HEK293 (cell line): ENCODE data around the gene RNF149.

Experiments
- CTCF ChIA-PET: fragments of 350-600 bp; formaldehyde crosslinking; extraction: SDS; loops from one replicate; lab custom pipeline; 2021; ENCODE audit warnings: antibody characterized with exemption; lab: Yijun Ruan, JAX
- POLR2A ChIA-PET: fragments of 300-600 bp; formaldehyde crosslinking; extraction: SDS; loops from one replicate; lab custom pipeline; 2020; ENCODE audit warnings: antibody characterized with exemption, inconsistent platforms; lab: Yijun Ruan, JAX
- H3K27ac ChIP-seq: fragments of 200-500 bp; sonication (Bioruptor generic); 2 replicates; pipeline ENCODE4 v1.5.1; 2014; ENCODE audit warnings: low read depth, low read length, control low read depth, inconsistent platforms; ENCODE audit errors: extremely low read depth
- H3K36me3 ChIP-seq, 2 experiments: fragments of 200-500 bp in 1 of 2; sonication (Bioruptor generic) in 1 of 2; 1 replicate in 1 of 2; 2 replicates in 1 of 2; pipeline ENCODE4 v1.5.1; 2014 to 2017; ENCODE audit warnings: inconsistent platforms in 2 of 2, low read length in 2 of 2; ENCODE audit not compliant: control insufficient read depth in 2 of 2, insufficient read depth in 1 of 2
- H3K4me1 ChIP-seq: fragments of 200-500 bp; sonication (Bioruptor generic); 2 replicates; pipeline ENCODE4 v1.5.1; 2014; ENCODE audit warnings: mild to moderate bottlenecking, low read length, inconsistent platforms; ENCODE audit not compliant: control insufficient read depth, insufficient read depth
- H3K4me3 ChIP-seq: 2 replicates; pipeline ENCODE4 v1.5.1; 2011; ENCODE audit warnings: low read depth, mild to moderate bottlenecking, control low read depth, low read length, moderate library complexity
- H3K9me3 ChIP-seq: fragments of 200-500 bp; sonication (Bioruptor generic); 2 replicates; pipeline ENCODE4 v1.5.1; 2014; ENCODE audit warnings: low read depth, low read length, inconsistent platforms; ENCODE audit not compliant: control insufficient read depth, insufficient read depth
- AEBP2 ChIP-seq: fragments of 450-650 bp; formaldehyde crosslinking; IDR thresholded peaks from 2 replicates; pipeline ENCODE4 v1.5.1; 2016; ENCODE audit warnings: missing biosample characterization, missing genetic modification characterization, borderline replicate concordance
- GLIS2 ChIP-seq: fragments of 450-650 bp; formaldehyde crosslinking; IDR thresholded peaks from 2 replicates; pipeline ENCODE4 v1.5.1; 2016; ENCODE audit warnings: missing biosample characterization, missing genetic modification characterization
- HOXD13 ChIP-seq: sonication (generic); formaldehyde crosslinking; IDR thresholded peaks from 2 replicates; pipeline ENCODE4 v1.8.0; 2022; ENCODE audit warnings: missing genetic modification reagents, borderline replicate concordance
- KLF8 ChIP-seq: fragments of 450-650 bp; formaldehyde crosslinking; IDR thresholded peaks from 2 replicates; pipeline ENCODE4 v1.5.1; 2016; ENCODE audit warnings: missing biosample characterization, missing genetic modification characterization
- MYNN ChIP-seq: fragments of 450-650 bp; formaldehyde crosslinking; IDR thresholded peaks from 2 replicates; pipeline ENCODE4 v1.5.1; 2016; ENCODE audit warnings: missing biosample characterization, missing genetic modification characterization, borderline replicate concordance
- PRDM4 ChIP-seq: fragments of 450-650 bp; formaldehyde crosslinking; IDR thresholded peaks from 2 replicates; pipeline ENCODE4 v1.5.1; 2017; ENCODE audit warnings: missing biosample characterization, missing genetic modification characterization
- PRDM6 ChIP-seq: fragments of 450-650 bp; formaldehyde crosslinking; IDR thresholded peaks from 2 replicates; pipeline ENCODE4 v1.5.1; 2017; ENCODE audit warnings: missing biosample characterization, missing genetic modification characterization
- SALL2 ChIP-seq: fragments of 450-650 bp; formaldehyde crosslinking; IDR thresholded peaks from 2 replicates; pipeline ENCODE4 v1.5.0; 2017; ENCODE audit warnings: missing biosample characterization, mild to moderate bottlenecking, missing genetic modification characterization, borderline replicate concordance
- SP3 ChIP-seq: fragments of 450-650 bp; formaldehyde crosslinking; IDR thresholded peaks from 2 replicates; pipeline ENCODE4 v1.5.1; 2016; ENCODE audit warnings: missing biosample characterization, missing genetic modification characterization
- ZBTB21 ChIP-seq: fragments of 450-650 bp; formaldehyde crosslinking; IDR thresholded peaks from 2 replicates; pipeline ENCODE4 v1.5.1; 2017; ENCODE audit warnings: missing biosample characterization, missing genetic modification characterization
- ZBTB26 ChIP-seq: fragments of 450-650 bp; formaldehyde crosslinking; optimal IDR thresholded peaks from 2 replicates; pipeline ENCODE3; 2016; ENCODE audit warnings: missing biosample characterization, mild to moderate bottlenecking, missing genetic modification characterization
- ZNF175 ChIP-seq: fragments of 450-650 bp; formaldehyde crosslinking; IDR thresholded peaks from 2 replicates; pipeline ENCODE4 v1.5.1; 2016; ENCODE audit warnings: missing biosample characterization, missing genetic modification characterization
- ZNF26 ChIP-seq: fragments of 450-650 bp; formaldehyde crosslinking; IDR thresholded peaks from 2 replicates; pipeline ENCODE4 v1.5.1; 2016; ENCODE audit warnings: missing biosample characterization, missing genetic modification characterization
- ZNF366 ChIP-seq: fragments of 450-650 bp; formaldehyde crosslinking; conservative IDR thresholded peaks from 2 replicates; pipeline ENCODE4 v1.5.1; 2016; ENCODE audit warnings: missing biosample characterization, missing genetic modification characterization
- ZNF404 ChIP-seq: fragments of 450-650 bp; formaldehyde crosslinking; IDR thresholded peaks from 2 replicates; pipeline ENCODE4 v1.5.1; 2017; ENCODE audit warnings: missing biosample characterization, missing genetic modification characterization
- ZNF433 ChIP-seq: fragments of 450-650 bp; formaldehyde crosslinking; IDR thresholded peaks from 2 replicates; pipeline ENCODE4 v1.5.1; 2016; ENCODE audit warnings: missing biosample characterization, missing genetic modification characterization, low read depth
- ZNF510 ChIP-seq: fragments of 450-650 bp; formaldehyde crosslinking; IDR thresholded peaks from 2 replicates; pipeline ENCODE4 v1.5.1; 2018; ENCODE audit warnings: mild to moderate bottlenecking, missing genetic modification characterization, missing biosample characterization; ENCODE audit not compliant: insufficient replicate concordance
- ZNF513 ChIP-seq: fragments of 450-650 bp; IDR thresholded peaks from 2 replicates; pipeline ENCODE4 v1.5.1; 2018; ENCODE audit warnings: missing biosample characterization, missing genetic modification characterization
- ZNF560 ChIP-seq: fragments of 450-650 bp; formaldehyde crosslinking; IDR thresholded peaks from 2 replicates; pipeline ENCODE4 v1.5.1; 2017; ENCODE audit warnings: missing biosample characterization, missing genetic modification characterization, borderline replicate concordance
- ZNF585B ChIP-seq: fragments of 450-650 bp; formaldehyde crosslinking; IDR thresholded peaks from 2 replicates; pipeline ENCODE4 v1.5.1; 2016; ENCODE audit warnings: missing biosample characterization, missing genetic modification characterization
- ZNF610 ChIP-seq: fragments of 450-650 bp; formaldehyde crosslinking; IDR thresholded peaks from 2 replicates; pipeline ENCODE4 v1.5.1; 2016; ENCODE audit warnings: missing biosample characterization, missing genetic modification characterization, borderline replicate concordance
- ZNF624 ChIP-seq: fragments of 450-650 bp; formaldehyde crosslinking; IDR thresholded peaks from 2 replicates; pipeline ENCODE4 v1.5.1; 2017; ENCODE audit warnings: missing biosample characterization, missing genetic modification characterization
- ZNF639 ChIP-seq: fragments of 450-650 bp; formaldehyde crosslinking; IDR thresholded peaks from 2 replicates; pipeline ENCODE4 v1.5.1; 2016; ENCODE audit warnings: missing biosample characterization, missing genetic modification characterization
- ZNF76 ChIP-seq: fragments of 450-650 bp; formaldehyde crosslinking; IDR thresholded peaks from 2 replicates; pipeline ENCODE4; 2016; ENCODE audit warnings: low read depth, missing biosample characterization, missing genetic modification characterization, borderline replicate concordance
- ZNF837 ChIP-seq: fragments of 450-650 bp; formaldehyde crosslinking; IDR thresholded peaks from 2 replicates; pipeline ENCODE4 v1.5.1; 2016; ENCODE audit warnings: missing biosample characterization, missing genetic modification characterization

RNF149 gene

GRCh38 chr2:101356521-101356920 lies 48.0 kb upstream of the RNF149 start (continued):
- no peak for TF ChIP-seq ZNF513
- TF ChIP-seq ZNF76, result no peak
- TF ChIP-seq KLF8 (tag by site-specific recombination), result no peak
- no peak for TF ChIP-seq ZNF610
- no peak for TF ChIP-seq ZNF560 (tag by site-specific recombination)
- no peak for TF ChIP-seq SP3 (tag by site-specific recombination)
- TF ChIP-seq ZNF585B (tag by site-specific recombination), result no peak
- no peak for TF ChIP-seq ZNF624 (tag by site-specific recombination)
- no peak for TF ChIP-seq ZNF175 (tag by site-specific recombination)
- TF ChIP-seq ZBTB26 (tag by site-specific recombination), result no peak
- no peak for TF ChIP-seq HOXD13 (CRISPR knock-in tag)

- no peaks in the 10 kb centered on the region for H3K36me3 ChIP-seq
- H3K27ac ChIP-seq, result no peak overlapping the region
- H3K9me3 ChIP-seq, result no peaks in the 10 kb centered on the region
- H3K4me1 ChIP-seq, result no peaks in the 10 kb centered on the region
- ChIA-PET CTCF (interaction anchor here (1.2 kb wide), 1 partner anchor 14 kb away, joined by 4 read pairs; no protein-coding TSS in a partner anchor), POLR2A (no interaction called here)
- H3K4me3 ChIP-seq, result no peak overlapping the region
- TF ChIP-seq ZNF433 (tag by site-specific recombination) (no peak), ZNF26 (tag by site-specific recombination) (no peak), ZNF366 (tag by site-specific recombination) (no peak), ZNF837 (tag by site-specific recombination) (no peak), PRDM6 (no peak), MYNN (tag by site-specific recombination) (no peak), ZBTB21 (tag by site-specific recombination) (no peak), GLIS2 (no peak), PRDM4 (no peak), ZNF639 (no peak), SALL2 (tag by site-specific recombination) (no peak), ZNF510 (tag by site-specific recombination) (no peak), AEBP2 (no peak), ZNF404 (tag by site-specific recombination) (no peak)
These were observed 47.6 kb upstream of the RNF149 start for GRCh38 chr2:101356055-101356454.
